PFSK-1 (cell line): Measurements from ENCODE around the gene C1orf174.

Experiments used
- FOXP2 ChIP-seq: optimal IDR thresholded peaks from 2 replicates; pipeline ENCODE3; 2011; ENCODE audit warnings: borderline replicate concordance, control low read depth, inconsistent platforms; ENCODE audit not compliant: insufficient read depth; ENCODE audit errors: extremely low read length, extremely low read depth
- POLR2AphosphoS5 ChIP-seq: IDR thresholded peaks from 2 replicates; pipeline ENCODE4 v1.6.1; 2012; ENCODE audit warnings: low read depth, mild to moderate bottlenecking, control low read depth, low read length, moderate library complexity
- REST ChIP-seq, 2 experiments: IDR thresholded peaks; 2 replicates each; pipeline versions ENCODE4 v1.6.1 to v1.8.0; 2011 to 2012; ENCODE audit warnings: low read depth in 2 of 2, low read length in 2 of 2, control low read depth in 1 of 2, inconsistent platforms in 1 of 2, mild to moderate bottlenecking in 1 of 2, moderate library complexity in 1 of 2; ENCODE audit not compliant: insufficient read depth in 1 of 2
- SIN3A ChIP-seq: IDR thresholded peaks from 2 replicates; pipeline ENCODE4 v1.6.1; 2012; ENCODE audit warnings: mild to moderate bottlenecking, low read length, moderate library complexity, borderline replicate concordance; ENCODE audit not compliant: insufficient read depth
- TAF1 ChIP-seq: IDR thresholded peaks from 2 replicates; pipeline ENCODE4 v1.6.1; 2012; ENCODE audit warnings: low read length, control low read depth, borderline replicate concordance; ENCODE audit not compliant: insufficient read depth

Gene C1orf174

GRCh38 chr1:3930301-3931006, 30.4 kb upstream of the C1orf174 start:
- TF ChIP-seq FOXP2 (no peak), REST (IDR thresholded peaks at IDR 0.05; ENCODE audit: insufficient read depth in 1 of 2, low read depth in 2 of 2, low read length in 2 of 2) (no peak), TAF1 (no peak), SIN3A (no peak), POLR2AphosphoS5 (no peak)

- TF ChIP-seq POLR2AphosphoS5 (no peak), REST (IDR thresholded peaks at IDR 0.05; ENCODE audit: insufficient read depth in 1 of 2, low read depth in 2 of 2, low read length in 2 of 2) (no peak), SIN3A (no peak), TAF1 (no peak)
These were observed 29.1 kb upstream of the C1orf174 start for GRCh38 chr1:3929126-3929525.

GRCh38 chr1:3928586-3928985, 28.5 kb upstream of the C1orf174 start:
- TF ChIP-seq TAF1: no peak
- TF ChIP-seq SIN3A: no peak
- TF ChIP-seq POLR2AphosphoS5: no peak
- no peak for TF ChIP-seq REST (IDR thresholded peaks at IDR 0.05; ENCODE audit: insufficient read depth in 1 of 2, low read depth in 2 of 2, low read length in 2 of 2)
- TF ChIP-seq FOXP2: no peak

- TF ChIP-seq REST (IDR thresholded peaks at IDR 0.05; ENCODE audit: insufficient read depth in 1 of 2, low read depth in 2 of 2, low read length in 2 of 2) (no peak), TAF1 (no peak), SIN3A (no peak), FOXP2 (no peak), POLR2AphosphoS5 (no peak)
These were observed 26.9 kb upstream of the C1orf174 start for GRCh38 chr1:3926956-3927355.

- TF ChIP-seq TAF1 (no peak), SIN3A (no peak), FOXP2 (no peak), REST (IDR thresholded peaks at IDR 0.05; ENCODE audit: insufficient read depth in 1 of 2, low read depth in 2 of 2, low read length in 2 of 2) (no peak), POLR2AphosphoS5 (no peak)
These were observed 25.7 kb upstream of the C1orf174 start for GRCh38 chr1:3925762-3926161.
